H9 (cell line): ENCODE results near the gene STT3A. TPM values are rescaled to one million over a fixed set of nuclear protein-coding genes. Genes with fewer than 3 reads are reported as not detected.

Experiments
- DNase-seq: peaks from one replicate; pipeline ENCODE4 v3.0.0-alpha.2; 2017
- H2AFZ ChIP-seq: one replicate; pipeline ENCODE4 v1.6.1; 2013; ENCODE audit warnings: mild to moderate bottlenecking, low read length, control low read depth, moderate library complexity
- H2AK5ac ChIP-seq: 2 replicates; pipeline ENCODE4 v1.6.1; 2013; ENCODE audit warnings: low read length, control low read depth, mixed read lengths; ENCODE audit not compliant: insufficient read length
- H2BK120ac ChIP-seq: one replicate; pipeline ENCODE4 v1.6.1; 2013; ENCODE audit warnings: low read depth, mild to moderate bottlenecking, low read length, control low read depth, inconsistent platforms; ENCODE audit not compliant: poor library complexity, severe bottlenecking
- H2BK12ac ChIP-seq: 2 replicates; pipeline ENCODE4 v1.6.1; 2013; ENCODE audit warnings: low read length, control low read depth, mixed read lengths, low read depth; ENCODE audit not compliant: insufficient read length
- H2BK15ac ChIP-seq: 2 replicates; pipeline ENCODE4 v1.6.1; 2013; ENCODE audit warnings: low read depth, low read length, control low read depth
- H2BK20ac ChIP-seq: one replicate; pipeline ENCODE4 v1.6.1; 2013; ENCODE audit warnings: low read depth, mild to moderate bottlenecking, low read length, control low read depth, inconsistent platforms; ENCODE audit not compliant: poor library complexity, severe bottlenecking
- H2BK5ac ChIP-seq: 2 replicates; pipeline ENCODE4 v1.6.1; 2013; ENCODE audit warnings: low read length, control low read depth, mixed read lengths; ENCODE audit not compliant: insufficient read length
- H3K14ac ChIP-seq: 2 replicates; pipeline ENCODE4 v1.6.1; 2013; ENCODE audit warnings: low read length, control low read depth; ENCODE audit not compliant: insufficient read depth
- H3K18ac ChIP-seq: 2 replicates; pipeline ENCODE4 v1.6.1; 2013; ENCODE audit warnings: low read depth, mild to moderate bottlenecking, mixed read lengths, low read length, control low read depth; ENCODE audit not compliant: insufficient read length
- H3K23ac ChIP-seq: 2 replicates; pipeline ENCODE4 v1.6.1; 2013; ENCODE audit warnings: low read length, control low read depth, mixed read lengths, low read depth; ENCODE audit not compliant: insufficient read length
- H3K23me2 ChIP-seq: 2 replicates; pipeline ENCODE4 v1.6.1; 2013; ENCODE audit warnings: low read depth, mild to moderate bottlenecking, mixed read lengths, low read length, control low read depth; ENCODE audit not compliant: insufficient read length, poor library complexity, severe bottlenecking
- H3K27ac ChIP-seq: 2 replicates; pipeline ENCODE4 v1.5.1; 2013; ENCODE audit warnings: low read length, control low read depth, mixed read lengths, low read depth; ENCODE audit not compliant: insufficient read length
- H3K27me3 ChIP-seq: 2 replicates; pipeline ENCODE4 v1.6.1; 2013; ENCODE audit warnings: low read length, control low read depth, inconsistent platforms; ENCODE audit not compliant: insufficient read depth
- H3K4ac ChIP-seq: 2 replicates; pipeline ENCODE4 v1.6.1; 2013; ENCODE audit warnings: low read depth, mild to moderate bottlenecking, control low read depth, inconsistent platforms, low read length, moderate library complexity
- H3K4me1 ChIP-seq: 2 replicates; pipeline ENCODE4 v1.6.1; 2013; ENCODE audit warnings: low read length, control low read depth, inconsistent platforms; ENCODE audit not compliant: insufficient read depth
- H3K4me2 ChIP-seq: 2 replicates; pipeline ENCODE4 v1.6.1; 2013; ENCODE audit warnings: low read length, control low read depth, mixed read lengths; ENCODE audit not compliant: insufficient read length, insufficient read depth
- H3K56ac ChIP-seq: 2 replicates; pipeline ENCODE4 v1.6.1; 2013; ENCODE audit warnings: low read depth, mild to moderate bottlenecking, mixed read lengths, low read length, control low read depth; ENCODE audit not compliant: insufficient read length
- H3K79me1 ChIP-seq: 2 replicates; pipeline ENCODE4 v1.6.1; 2013; ENCODE audit warnings: low read depth, mild to moderate bottlenecking, moderate library complexity, low read length, control low read depth, inconsistent platforms; ENCODE audit not compliant: insufficient read depth, poor library complexity, severe bottlenecking
- H3K79me2 ChIP-seq: 2 replicates; pipeline ENCODE4 v1.6.1; 2013; ENCODE audit warnings: low read length, control low read depth, inconsistent platforms; ENCODE audit not compliant: insufficient read depth
- H3K9ac ChIP-seq: 2 replicates; pipeline ENCODE4 v1.6.1; 2013; ENCODE audit warnings: low read length, control low read depth, mixed read lengths; ENCODE audit not compliant: insufficient read length; ENCODE audit errors: extremely low read depth
- H3K9me3 ChIP-seq: one replicate; pipeline ENCODE4 v1.6.1; 2013; ENCODE audit warnings: low read depth, low read length, inconsistent platforms; ENCODE audit not compliant: control insufficient read depth
- H3T11ph ChIP-seq: one replicate; pipeline ENCODE4 v1.6.1; 2013; ENCODE audit warnings: mild to moderate bottlenecking, low read length, control low read depth, inconsistent platforms
- H4K20me1 ChIP-seq: one replicate; pipeline ENCODE4 v1.6.1; 2013; ENCODE audit not compliant: control insufficient read depth, insufficient read length, insufficient read depth
- H4K5ac ChIP-seq: 2 replicates; pipeline ENCODE4 v1.6.1; 2013; ENCODE audit warnings: low read depth, mild to moderate bottlenecking, mixed read lengths, low read length, control low read depth; ENCODE audit not compliant: insufficient read length
- H4K8ac ChIP-seq: replicated peaks from 2 replicates; pipeline ENCODE4 v1.6.1; 2013; ENCODE audit warnings: low read length, control low read depth, mixed read lengths, low read depth; ENCODE audit not compliant: insufficient read length
- H4K91ac ChIP-seq: 2 replicates; pipeline ENCODE4 v1.6.1; 2013; ENCODE audit warnings: low read depth, mild to moderate bottlenecking, moderate library complexity, mixed read lengths, low read length, control low read depth; ENCODE audit not compliant: insufficient read length
- H3K27ac Mint-ChIP-seq, 3 experiments: 2 replicates in 2 of 3; 3 replicates in 1 of 3; pipeline ENCODE4 v1.8.0; 2020 to 2021; ENCODE audit warnings: mixed read lengths in 3 of 3, mild to moderate bottlenecking in 1 of 3, moderate library complexity in 1 of 3
- H3K27me3 Mint-ChIP-seq: 2 replicates; pipeline ENCODE4 v1.8.0; 2021; ENCODE audit warnings: low read depth, mild to moderate bottlenecking, moderate library complexity, mixed read lengths
- H3K36me3 Mint-ChIP-seq, 3 experiments: 2 replicates in 2 of 3; 3 replicates in 1 of 3; pipeline ENCODE4 v1.8.0; 2020 to 2021; ENCODE audit warnings: low read depth in 3 of 3, mixed read lengths in 3 of 3; ENCODE audit not compliant: insufficient read depth in 1 of 3
- H3K4me1 Mint-ChIP-seq, 2 experiments: 2 replicates each; pipeline ENCODE4 v1.8.0; 2020; ENCODE audit warnings: mixed read lengths in 2 of 2
- H3K4me3 Mint-ChIP-seq, 2 experiments: 2 replicates in 1 of 2; 3 replicates in 1 of 2; pipeline ENCODE4 v1.8.0; 2020 to 2021; ENCODE audit warnings: mild to moderate bottlenecking in 2 of 2, mixed read lengths in 2 of 2, moderate library complexity in 1 of 2
- H3K9me3 Mint-ChIP-seq, 2 experiments: 2 replicates in 1 of 2; 3 replicates in 1 of 2; pipeline ENCODE4 v1.8.0; 2020; ENCODE audit warnings: mild to moderate bottlenecking in 2 of 2, mixed read lengths in 2 of 2, moderate library complexity in 1 of 2
- CTCF ChIP-seq: fragments of 200-600 bp; sonication (generic); conservative IDR thresholded peaks from 3 replicates; pipeline ENCODE4 v1.8.0; 2021; ENCODE audit warnings: antibody characterized with exemption, mild to moderate bottlenecking
- WGBS: extraction: QIAGEN DNeasy Blood & Tissue Kit; methylation state at CpG from one replicate; pipeline ENCODE4 v1.1.7; 2013; ENCODE audit warnings: missing lambda C conversion rate, low lambda C conversion rate, mixed read lengths; ENCODE audit not compliant: insufficient read length; ENCODE audit errors: extremely low coverage; 5-methylcytosine and 5-hydroxymethylcytosine counted together
- total RNA-seq: library from RNA; stranded (reverse); gene quantifications from 2 replicates; pipeline ENCODE4 v1.2.1, GENCODE V29; 2021

STT3A gene
- total RNA-seq, 1 experiment from 2014 or later: 128 TPM

DNA sequence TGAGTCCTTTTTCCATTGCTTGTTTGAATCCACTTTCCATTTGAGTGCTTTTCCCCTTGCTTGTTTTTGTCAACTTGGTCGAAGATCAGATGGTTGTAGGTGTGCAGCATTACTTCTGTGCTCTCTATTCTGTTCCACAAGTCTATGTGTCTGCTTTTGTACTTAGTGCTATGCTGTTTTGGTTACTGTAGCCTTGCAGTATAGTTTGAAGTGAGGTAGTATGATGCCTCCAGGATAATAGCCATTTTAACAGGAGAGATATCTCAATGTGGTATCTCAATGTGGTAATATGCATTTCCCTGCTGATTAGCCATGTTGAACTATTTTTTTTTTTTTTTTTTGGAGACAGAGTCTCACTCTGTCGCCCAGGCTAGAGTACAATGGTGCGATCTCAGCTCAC is 71.3 kb downstream of the STT3A start:
- H3K27me3 Mint-ChIP-seq: no peaks in the 10 kb centered on the region
- Histone ChIP-seq H3K79me2 (no peaks in the 10 kb centered on the region), H2BK15ac (no peak overlapping the region), H4K20me1 (no peaks in the 10 kb centered on the region), H3K56ac (no peak overlapping the region), H4K8ac (no peak overlapping the region), H3K23ac (no peak overlapping the region), H2AK5ac (no peak overlapping the region), H3K18ac (no peak overlapping the region), H3K9ac (no peak overlapping the region), H3K4ac (no peak overlapping the region), H3K27me3 (no peaks in the 10 kb centered on the region), H3K14ac (no peak overlapping the region), H2AFZ (no peak overlapping the region), H4K91ac (no peak overlapping the region), H3K79me1 (peaks cover 2% of the 10 kb centered on the region), H3K23me2 (no peaks in the 10 kb centered on the region), H3T11ph (no peak overlapping the region), H2BK5ac (no peak overlapping the region), H4K5ac (no peak overlapping the region), H2BK20ac (no peak overlapping the region), H3K4me2 (no peak overlapping the region), H2BK120ac (no peak overlapping the region), H3K4me1 (no peaks in the 10 kb centered on the region), H3K9me3 (no peaks in the 10 kb centered on the region), H2BK12ac (no peak overlapping the region), H3K27ac (no peak overlapping the region)
- H3K4me1 Mint-ChIP-seq: no peaks in the 10 kb centered on the region
- no peak for DNase-seq
- WGBS: no CpG with 5 or more reads among the region's 3 CpGs
- H3K9me3 Mint-ChIP-seq: peaks cover 4 to 8% of the 10 kb centered on the region in 2 experiments; a peak in 4 of 5 replicates
- no peak for TF ChIP-seq CTCF
- peaks cover 46 to 72% (median 67%) of the 10 kb centered on the region in 3 experiments for H3K36me3 Mint-ChIP-seq
- no peak overlapping the region for H3K27ac Mint-ChIP-seq
- H3K4me3 Mint-ChIP-seq: no peak overlapping the region
